GM13976 (cell line): ENCODE measurements around the gene MYO1H.
A peak's percentile ranks its signal among the peaks of the same experiment; 100 is the strongest.

ENCODE experiments used
- DNase-seq: peaks from one replicate; pipeline ENCODE4 v3.0.0; 2012; ENCODE audit warnings: low spot score
- in situ Hi-C: fragments of 300-500 bp; cut with MboI; formaldehyde crosslinking; loops from one replicate; pipeline ENCODE4 v1.12.0; 2022; ENCODE audit warnings: low sequenced_read_pairs, mixed read lengths, inconsistent platforms; ENCODE audit not compliant: unreplicated experiment
- TF ChIP-seq, protein P1 (sequence below): IDR thresholded peaks from 2 replicates; pipeline ENCODE4 v1.5.1; 2012; ENCODE audit warnings: borderline replicate concordance, mild to moderate bottlenecking; ENCODE audit not compliant: insufficient read depth; ENCODE audit errors: extremely low read depth, missing control alignments, control extremely low read depth

The MYO1H gene

DNA sequence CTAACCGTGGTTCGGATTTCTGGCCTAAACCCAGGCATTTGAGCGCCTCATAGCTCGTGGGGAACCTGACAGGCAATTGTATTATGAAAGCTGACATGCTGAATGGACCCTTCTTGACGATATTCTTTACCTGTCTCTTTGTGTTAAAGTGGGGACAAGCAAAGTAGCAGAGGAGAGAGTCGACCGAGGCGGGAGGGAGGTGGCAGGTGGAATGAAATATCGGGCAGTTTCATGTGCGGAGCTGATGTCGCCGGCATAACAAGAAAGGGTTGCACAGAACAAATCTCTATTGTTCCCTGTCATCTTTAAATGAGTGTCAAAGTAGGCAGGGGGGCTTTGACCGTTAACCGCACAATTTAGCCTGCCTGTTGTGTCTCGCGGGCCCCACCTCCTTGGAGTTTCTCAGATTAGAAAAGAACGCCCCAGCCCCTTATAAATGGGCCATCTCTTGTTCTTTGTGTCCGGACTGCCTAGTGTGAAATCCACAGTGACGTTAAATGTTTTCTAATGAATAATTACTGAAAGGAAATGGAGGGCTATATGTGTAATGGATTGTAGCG lies 11.5 kb downstream of the MYO1H start:
- in situ Hi-C loops: no loop called here
- TF ChIP-seq, protein P1, sequence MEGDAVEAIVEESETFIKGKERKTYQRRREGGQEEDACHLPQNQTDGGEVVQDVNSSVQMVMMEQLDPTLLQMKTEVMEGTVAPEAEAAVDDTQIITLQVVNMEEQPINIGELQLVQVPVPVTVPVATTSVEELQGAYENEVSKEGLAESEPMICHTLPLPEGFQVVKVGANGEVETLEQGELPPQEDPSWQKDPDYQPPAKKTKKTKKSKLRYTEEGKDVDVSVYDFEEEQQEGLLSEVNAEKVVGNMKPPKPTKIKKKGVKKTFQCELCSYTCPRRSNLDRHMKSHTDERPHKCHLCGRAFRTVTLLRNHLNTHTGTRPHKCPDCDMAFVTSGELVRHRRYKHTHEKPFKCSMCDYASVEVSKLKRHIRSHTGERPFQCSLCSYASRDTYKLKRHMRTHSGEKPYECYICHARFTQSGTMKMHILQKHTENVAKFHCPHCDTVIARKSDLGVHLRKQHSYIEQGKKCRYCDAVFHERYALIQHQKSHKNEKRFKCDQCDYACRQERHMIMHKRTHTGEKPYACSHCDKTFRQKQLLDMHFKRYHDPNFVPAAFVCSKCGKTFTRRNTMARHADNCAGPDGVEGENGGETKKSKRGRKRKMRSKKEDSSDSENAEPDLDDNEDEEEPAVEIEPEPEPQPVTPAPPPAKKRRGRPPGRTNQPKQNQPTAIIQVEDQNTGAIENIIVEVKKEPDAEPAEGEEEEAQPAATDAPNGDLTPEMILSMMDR: no peak
- DNase-seq: no peak

DNA sequence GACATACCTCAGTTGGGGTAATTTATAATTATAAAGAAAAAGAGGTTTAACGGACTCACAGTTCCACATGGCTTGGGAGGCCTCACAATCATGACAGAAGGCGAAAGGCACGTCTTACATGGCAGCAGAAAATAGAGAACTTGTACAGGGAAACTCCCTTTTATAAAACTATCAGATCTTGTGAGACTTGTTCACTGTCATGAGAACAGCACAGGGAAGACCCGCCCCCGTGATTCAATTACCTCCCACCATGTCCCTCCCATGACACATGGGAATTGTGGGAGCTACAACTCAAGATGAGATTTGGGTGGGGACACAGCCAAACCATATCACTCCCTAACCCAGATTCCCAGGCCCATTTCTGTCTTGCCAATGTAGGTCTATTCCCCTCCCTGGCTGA lies 22.1 kb downstream of the MYO1H start:
- no peak for DNase-seq
- in situ Hi-C loops: no loop called here
- TF ChIP-seq, protein P1: no peak

DNA sequence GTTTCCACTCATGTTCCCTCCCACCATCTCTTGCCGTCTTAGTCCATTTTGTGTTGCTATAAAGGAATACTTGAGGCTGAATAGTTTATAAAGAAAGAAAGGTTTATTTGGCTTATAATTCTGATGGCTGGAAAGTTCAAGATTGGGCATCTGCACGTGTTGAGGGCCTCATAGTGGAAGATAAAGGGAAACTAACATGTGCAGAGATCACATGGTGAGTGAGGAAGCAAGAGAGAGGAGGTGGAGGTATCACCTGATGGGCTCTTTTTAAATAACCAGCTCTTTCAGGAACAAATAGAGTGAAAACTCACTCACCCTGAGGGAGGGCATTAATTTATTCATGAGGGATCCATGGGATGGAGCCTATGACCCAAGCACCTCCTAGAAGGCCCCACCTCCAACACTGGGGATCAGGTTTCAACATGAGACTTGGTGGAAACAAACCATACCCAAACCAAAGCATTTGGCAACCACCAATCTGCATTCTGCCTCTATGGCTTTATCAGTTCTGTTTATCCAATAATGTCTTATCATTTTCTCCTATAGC lies 29.5 kb downstream of the MYO1H start:
- in situ Hi-C loops: no loop called here
- DNase-seq: no peak
- TF ChIP-seq, protein P1: no peak

DNA sequence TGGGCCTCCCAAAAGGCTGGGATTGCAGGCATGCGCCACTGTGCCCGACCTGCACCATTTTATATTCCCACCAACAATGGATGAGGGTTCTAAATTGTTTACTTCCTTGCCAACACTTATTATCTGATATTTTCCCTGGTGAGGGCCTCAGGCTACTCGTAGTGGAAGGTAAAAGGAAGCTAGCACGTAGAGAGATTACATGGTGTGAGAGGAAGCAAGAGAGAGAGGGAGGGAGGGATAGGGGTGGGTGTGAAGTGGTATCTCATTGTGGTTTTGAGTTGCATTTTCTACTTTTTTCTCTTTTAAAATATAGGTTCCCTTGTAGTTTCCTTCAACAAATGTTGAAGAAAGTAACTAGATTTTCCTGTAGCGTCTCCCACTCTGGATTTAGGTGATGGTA lies 30.9 kb downstream of the MYO1H start:
- in situ Hi-C loops: no loop called here
- DNase-seq: no peak
- TF ChIP-seq, protein P1: no peak

DNA sequence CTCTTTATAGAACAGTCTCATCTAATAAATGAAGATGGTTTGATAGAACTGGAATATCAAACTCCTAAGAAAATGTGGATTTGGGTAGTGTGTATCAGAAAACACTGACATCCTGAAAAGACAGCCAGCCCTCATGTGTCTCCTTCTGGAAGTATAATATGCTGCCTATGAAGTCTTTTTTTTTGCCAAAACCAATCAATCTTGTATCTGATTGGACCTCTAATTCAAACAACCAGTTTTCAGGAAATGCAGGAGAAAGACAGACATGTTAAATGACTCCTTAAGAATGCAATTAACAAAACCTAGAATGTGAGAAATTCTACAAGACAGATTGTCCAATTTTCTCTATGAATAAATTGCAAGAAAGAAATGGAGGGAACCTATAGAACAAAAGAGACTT lies 34.3 kb downstream of the MYO1H start:
- TF ChIP-seq, protein P1: no peak
- in situ Hi-C loops: no loop called here
- DNase-seq: no peak

DNA sequence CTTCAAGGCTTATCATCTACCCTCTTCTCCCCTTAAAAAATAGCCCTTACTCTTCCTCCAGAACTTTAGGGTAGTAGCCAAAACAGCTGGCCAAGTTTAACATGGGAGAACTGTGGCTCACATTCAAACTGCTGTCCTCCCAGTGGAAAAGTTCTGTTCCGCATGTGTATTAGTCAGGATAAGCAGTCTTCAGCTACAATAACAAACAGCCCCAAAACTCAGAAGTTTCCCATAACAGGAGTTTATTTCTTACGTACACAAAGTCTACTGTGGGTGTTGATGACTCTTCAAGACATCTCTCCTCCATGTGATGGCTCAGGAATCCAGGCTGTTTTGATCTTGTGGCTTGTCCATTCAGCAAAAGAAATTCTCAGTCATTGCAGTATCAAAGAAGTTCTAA lies 35.5 kb downstream of the MYO1H start:
- no peak for DNase-seq
- TF ChIP-seq, protein P1: no peak
- in situ Hi-C loops: no loop called here

DNA sequence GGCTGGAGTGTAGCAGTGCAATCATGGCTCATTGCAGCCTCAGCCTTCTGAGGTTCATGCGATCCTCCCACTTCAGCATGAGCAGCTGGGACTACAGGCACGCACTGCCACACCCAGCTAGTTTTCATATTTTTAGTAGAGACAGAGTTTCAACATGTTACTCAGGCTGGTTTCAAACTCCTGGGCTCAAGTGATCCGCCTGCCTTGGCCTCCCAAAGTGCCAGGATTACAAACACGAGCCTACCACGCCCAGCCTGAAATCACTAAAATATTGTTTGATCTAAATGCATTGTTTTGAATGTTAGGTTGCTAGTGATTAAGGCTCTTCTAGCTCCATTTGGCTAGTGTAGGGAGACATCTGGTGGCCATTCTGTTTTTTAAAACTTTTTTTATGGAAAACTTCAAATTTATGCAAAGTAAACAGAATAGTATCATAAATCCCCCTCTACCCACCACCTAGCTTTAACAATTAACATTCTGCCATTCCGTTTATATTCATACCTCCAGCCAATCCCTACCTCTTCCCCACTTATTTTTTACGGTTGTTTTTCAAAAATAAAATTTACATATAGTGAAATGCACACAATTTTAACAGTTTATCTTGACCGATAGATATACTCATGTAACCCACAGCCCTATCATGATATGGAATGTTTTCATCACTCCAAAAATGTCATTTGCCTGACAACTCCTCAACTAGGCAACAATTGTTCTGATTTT lies 37.8 kb downstream of the MYO1H start:
- in situ Hi-C loops: no loop called here
- peak; percentile 39 for DNase-seq
- TF ChIP-seq, protein P1: peak; percentile 20
